ENCODE measurements around the gene IRF7.

DNA sequence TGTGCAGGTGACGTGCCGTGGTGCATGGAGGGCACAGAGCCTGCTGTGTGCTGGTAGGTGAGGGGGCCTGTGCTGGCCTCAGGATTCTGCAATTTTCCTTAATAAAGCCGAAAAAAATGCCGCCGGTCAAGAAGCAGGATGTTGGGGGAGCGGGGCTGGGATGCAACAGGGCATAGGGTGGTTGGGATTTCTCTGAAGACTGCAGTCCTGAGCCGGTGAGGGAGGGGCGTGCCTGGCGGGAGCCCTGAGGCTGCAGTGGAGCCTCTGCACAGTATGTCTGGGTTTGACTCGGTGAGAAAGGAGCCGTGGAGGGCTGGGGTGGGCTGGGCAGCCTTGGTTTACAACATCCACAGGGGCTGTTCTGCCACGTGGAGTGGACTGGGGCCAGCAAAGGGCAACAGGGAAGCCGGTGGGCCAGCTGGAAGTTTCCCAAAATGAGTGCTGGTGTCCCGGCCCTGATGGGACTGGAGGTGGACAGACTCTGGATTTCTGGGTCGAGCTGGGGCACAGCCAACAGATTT lies 7.7 kb upstream of the IRF7 start:
- TF ChIP-seq, protein P1, sequence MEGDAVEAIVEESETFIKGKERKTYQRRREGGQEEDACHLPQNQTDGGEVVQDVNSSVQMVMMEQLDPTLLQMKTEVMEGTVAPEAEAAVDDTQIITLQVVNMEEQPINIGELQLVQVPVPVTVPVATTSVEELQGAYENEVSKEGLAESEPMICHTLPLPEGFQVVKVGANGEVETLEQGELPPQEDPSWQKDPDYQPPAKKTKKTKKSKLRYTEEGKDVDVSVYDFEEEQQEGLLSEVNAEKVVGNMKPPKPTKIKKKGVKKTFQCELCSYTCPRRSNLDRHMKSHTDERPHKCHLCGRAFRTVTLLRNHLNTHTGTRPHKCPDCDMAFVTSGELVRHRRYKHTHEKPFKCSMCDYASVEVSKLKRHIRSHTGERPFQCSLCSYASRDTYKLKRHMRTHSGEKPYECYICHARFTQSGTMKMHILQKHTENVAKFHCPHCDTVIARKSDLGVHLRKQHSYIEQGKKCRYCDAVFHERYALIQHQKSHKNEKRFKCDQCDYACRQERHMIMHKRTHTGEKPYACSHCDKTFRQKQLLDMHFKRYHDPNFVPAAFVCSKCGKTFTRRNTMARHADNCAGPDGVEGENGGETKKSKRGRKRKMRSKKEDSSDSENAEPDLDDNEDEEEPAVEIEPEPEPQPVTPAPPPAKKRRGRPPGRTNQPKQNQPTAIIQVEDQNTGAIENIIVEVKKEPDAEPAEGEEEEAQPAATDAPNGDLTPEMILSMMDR (IDR thresholded peaks at IDR 0.05), result no peak
- TF ChIP-seq POLR2A (IDR thresholded peaks at IDR 0.05), result no peak

All from heart left ventricle (tissue), 13 donors.